GM10248 (cell line): ENCODE data around the gene CYTH4.

Experiments used
- CTCF ChIA-PET: fragments of 300-600 bp; sonication (Branson Sonifier 250); formaldehyde crosslinking; extraction: SDS; loops from one replicate; lab custom pipeline; 2021; ENCODE audit warnings: antibody characterized with exemption; lab: Yijun Ruan, JAX
- POLR2A ChIA-PET: fragments of 350-650 bp; sonication (Branson Sonifier 250); formaldehyde crosslinking; extraction: SDS; loops from one replicate; lab custom pipeline; 2020; ENCODE audit warnings: antibody characterized with exemption; lab: Yijun Ruan, JAX
- DNase-seq: peaks from one replicate; pipeline ENCODE4 v3.0.0; 2012; ENCODE audit errors: extremely low spot score
- TF ChIP-seq, protein P1 (sequence below): IDR thresholded peaks from 2 replicates; pipeline ENCODE4 v1.5.1; 2012; ENCODE audit warnings: mild to moderate bottlenecking, low read depth; ENCODE audit errors: extremely low read depth, missing control alignments, control extremely low read depth

Gene CYTH4

DNA sequence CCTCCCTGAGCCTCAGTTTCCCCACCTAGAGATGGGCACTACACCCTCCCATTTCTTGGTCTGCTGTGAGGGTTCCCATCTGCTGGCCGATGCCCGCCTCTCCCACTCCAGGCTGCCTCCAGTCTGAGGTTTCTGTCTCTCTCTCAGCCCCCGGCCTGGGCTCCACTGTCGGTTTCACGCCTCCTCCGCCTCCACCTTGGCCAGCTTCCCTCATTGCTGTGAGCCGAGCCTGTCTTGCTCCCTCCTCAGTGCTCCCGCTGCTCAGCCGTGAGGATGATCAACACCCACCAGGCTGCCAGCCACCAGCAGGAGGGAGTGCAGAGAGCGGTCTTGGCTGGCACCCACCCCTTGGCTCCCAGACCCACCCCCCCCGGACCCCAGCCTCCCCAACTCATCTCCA lies 61.0 kb downstream of the CYTH4 start:
- POLR2A ChIA-PET: no interaction called here
- TF ChIP-seq, protein P1, sequence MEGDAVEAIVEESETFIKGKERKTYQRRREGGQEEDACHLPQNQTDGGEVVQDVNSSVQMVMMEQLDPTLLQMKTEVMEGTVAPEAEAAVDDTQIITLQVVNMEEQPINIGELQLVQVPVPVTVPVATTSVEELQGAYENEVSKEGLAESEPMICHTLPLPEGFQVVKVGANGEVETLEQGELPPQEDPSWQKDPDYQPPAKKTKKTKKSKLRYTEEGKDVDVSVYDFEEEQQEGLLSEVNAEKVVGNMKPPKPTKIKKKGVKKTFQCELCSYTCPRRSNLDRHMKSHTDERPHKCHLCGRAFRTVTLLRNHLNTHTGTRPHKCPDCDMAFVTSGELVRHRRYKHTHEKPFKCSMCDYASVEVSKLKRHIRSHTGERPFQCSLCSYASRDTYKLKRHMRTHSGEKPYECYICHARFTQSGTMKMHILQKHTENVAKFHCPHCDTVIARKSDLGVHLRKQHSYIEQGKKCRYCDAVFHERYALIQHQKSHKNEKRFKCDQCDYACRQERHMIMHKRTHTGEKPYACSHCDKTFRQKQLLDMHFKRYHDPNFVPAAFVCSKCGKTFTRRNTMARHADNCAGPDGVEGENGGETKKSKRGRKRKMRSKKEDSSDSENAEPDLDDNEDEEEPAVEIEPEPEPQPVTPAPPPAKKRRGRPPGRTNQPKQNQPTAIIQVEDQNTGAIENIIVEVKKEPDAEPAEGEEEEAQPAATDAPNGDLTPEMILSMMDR: no peak
- DNase-seq: no peak
- CTCF ChIA-PET: no interaction called here

DNA sequence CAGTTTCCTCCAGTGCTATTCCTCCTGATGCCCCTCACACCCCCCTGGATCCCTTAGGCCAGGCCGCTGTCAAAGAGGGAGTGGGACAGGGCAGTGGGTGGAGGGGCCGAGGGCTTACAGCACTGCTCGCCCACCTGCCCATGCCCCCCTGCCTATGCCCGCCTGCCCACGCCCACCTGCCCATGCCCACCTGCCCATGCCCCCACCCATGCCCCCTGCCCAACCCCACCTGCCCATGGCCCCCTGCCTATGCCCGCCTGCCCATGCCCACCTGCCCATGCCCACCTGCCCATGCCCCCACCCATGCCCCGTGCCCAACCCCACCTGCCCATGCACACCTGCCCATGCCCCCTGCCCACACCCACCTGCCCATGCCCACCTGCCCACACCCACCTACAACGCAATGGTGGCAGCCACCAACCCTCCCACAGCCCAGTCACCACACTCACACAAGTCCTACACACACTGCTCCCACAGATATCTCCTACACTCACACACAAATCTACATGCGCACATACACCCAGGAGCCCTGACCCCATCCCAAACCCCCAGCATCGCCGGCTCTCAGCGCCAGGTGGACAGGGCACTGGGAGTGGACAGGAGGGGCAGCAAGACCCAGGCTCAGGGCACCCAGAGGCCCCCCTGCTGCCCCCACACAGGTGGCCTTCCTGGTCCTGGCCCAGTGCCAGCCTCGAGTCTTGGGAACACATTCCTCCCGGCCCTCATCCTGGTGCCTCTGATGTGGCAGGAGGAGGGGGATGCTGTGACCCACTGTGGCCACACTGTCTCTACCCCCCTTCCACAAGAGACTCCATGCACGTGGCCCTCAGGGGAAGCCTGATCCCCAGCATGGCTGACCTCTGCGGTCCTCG lies 61.8 kb downstream of the CYTH4 start:
- DNase-seq: no peak
- ChIA-PET POLR2A (no interaction called here), CTCF (no interaction called here)
- TF ChIP-seq, protein P1: no peak

DNA sequence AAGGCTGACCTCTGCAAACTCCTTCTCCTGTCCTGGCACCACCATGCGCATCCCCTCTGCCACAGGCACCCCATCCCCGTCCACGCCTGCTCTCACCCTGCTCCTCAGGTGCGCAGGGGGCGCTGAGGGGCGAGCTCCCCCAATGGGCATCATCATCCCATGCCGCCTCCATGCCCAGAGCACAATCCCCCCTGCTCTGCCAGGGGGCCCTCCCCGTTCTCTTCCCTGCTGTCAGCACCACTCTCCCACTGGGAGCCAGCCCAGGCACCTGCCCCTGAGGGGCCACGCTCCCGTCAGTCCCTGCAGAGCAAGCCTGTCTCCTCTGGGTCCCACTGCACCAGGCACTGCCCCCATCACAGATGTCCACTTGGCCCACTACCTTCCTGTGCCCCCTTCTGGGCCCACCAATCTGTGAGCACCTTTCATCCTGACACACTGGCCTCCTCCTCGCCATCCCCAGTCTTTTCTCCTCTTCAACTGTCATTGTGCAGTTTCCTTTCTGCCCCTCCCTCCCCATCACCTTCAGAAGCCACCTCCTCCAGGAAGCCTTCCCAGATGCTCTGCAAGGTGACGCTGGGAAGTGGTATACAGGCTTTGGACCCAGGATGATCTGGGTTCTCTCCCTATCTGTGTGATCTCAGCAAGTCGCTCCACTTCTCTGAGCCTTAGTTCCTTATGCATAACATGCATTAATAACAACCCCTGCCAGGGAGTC lies 62.6 kb downstream of the CYTH4 start:
- ChIA-PET CTCF (no interaction called here), POLR2A (no interaction called here)
- TF ChIP-seq, protein P1: no peak
- DNase-seq: no peak

DNA sequence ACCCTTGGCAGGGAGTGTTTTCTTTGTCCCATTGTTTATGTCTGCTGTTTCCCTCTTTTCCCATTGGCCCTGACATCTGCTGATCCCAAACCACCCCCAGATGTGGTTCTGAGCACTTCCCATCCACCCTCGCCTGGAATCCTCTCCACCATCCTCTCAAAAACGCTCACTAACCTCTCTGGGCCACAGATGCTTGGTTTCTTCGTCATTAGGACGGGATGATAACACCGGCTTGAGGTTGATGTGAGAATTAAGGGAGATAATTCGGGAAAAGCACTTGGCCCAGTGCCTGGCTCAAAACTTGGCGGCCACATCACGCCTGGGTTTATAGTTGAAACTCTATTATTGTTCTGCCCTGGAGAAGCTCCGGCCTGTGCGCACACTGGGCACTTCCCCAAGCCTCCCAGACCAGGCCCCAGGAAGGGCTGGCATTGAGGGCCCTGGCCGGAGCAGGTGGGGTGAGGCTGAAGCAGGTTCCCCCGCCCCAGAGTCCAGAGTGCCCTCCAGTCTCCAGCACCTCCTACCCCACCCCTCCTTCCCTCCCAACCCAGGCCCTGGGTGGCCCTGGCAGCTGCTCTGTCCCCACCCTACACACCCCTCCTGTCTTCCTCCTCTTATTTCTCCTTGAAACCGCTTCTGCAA lies 63.7 kb downstream of the CYTH4 start:
- DNase-seq: no peak
- TF ChIP-seq, protein P1: no peak
- POLR2A ChIA-PET: no interaction called here
- CTCF ChIA-PET: interaction anchor here (1.4 to 2.0 kb wide), 2 partner anchors 12 to 84 kb away, joined by 3 to 5 read pairs; no protein-coding TSS in a partner anchor

DNA sequence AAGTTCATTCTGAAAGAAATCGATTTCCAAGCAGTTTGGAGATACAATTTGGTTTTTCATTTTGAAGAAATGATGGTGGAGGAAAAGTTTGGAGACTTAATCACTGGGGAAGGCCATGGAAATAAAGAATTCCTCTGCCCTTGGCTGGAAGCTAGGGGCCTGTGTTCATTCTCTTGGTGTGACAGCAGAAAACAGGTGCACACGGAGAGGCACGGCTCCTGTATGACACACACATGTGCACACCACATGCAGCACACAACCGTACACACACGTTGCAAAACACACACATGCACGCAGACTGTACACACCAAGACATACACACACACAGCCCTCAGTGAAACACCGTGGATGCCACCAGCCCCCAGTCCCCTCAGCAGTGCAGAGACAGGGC lies 64.2 kb downstream of the CYTH4 start:
- ChIA-PET CTCF (interaction anchor here (1.4 to 2.0 kb wide), 2 partner anchors 13 to 83 kb away, joined by 3 to 5 read pairs; no protein-coding TSS in a partner anchor), POLR2A (no interaction called here)
- DNase-seq: no peak
- TF ChIP-seq, protein P1: no peak
